Measurements from ENCODE around the gene CDH26.

Gene CDH26

GRCh38 chr20:59935457-59936185 lies 22.6 kb upstream of the CDH26 start:
- 0 out of 2 replicates have a peak, but pooled peaks cover 4% of the 10 kb centered on the region for H3K79me2 ChIP-seq (ENCODE audit: low read length)
- H3K27me3 ChIP-seq (replicated peaks; ENCODE audit: insufficient read depth, low read length): no peaks in the 10 kb centered on the region
- no peaks in the 10 kb centered on the region for H3K9me3 ChIP-seq (replicated peaks; ENCODE audit: insufficient read depth, low read length)
- DNase-seq: no peak
- peaks cover 3% of the 10 kb centered on the region; the same call in 1 of the 2 replicates for H3F3A ChIP-seq (ENCODE audit: insufficient read depth, low read length)
- no peak overlapping the region for H3K4me2 ChIP-seq (ENCODE audit: low read depth, low read length)
- H3K36me3 ChIP-seq (replicated peaks; ENCODE audit: insufficient read depth, low read length): no peaks in the 10 kb centered on the region
- no peak overlapping the region for H3K4me3 ChIP-seq (ENCODE audit: low read length)
- no peak overlapping the region for H3K27ac ChIP-seq (ENCODE audit: low read length)
- H3K4me1 ChIP-seq (ENCODE audit: low read length): no peaks in the 10 kb centered on the region
- H3K9ac ChIP-seq (ENCODE audit: low read length): no peak overlapping the region
- no peak overlapping the region for H2AFZ ChIP-seq (ENCODE audit: low read length)
- H4K20me1 ChIP-seq (ENCODE audit: insufficient read depth, low read length): no peaks in the 10 kb centered on the region
- no peaks in the 10 kb centered on the region for H3K9me2 ChIP-seq (replicated peaks; ENCODE audit: insufficient read depth, low read length)
- TF ChIP-seq EZH2 (optimal IDR thresholded peaks at IDR 0.05; ENCODE audit: low read depth, low read length) (no peak), EZH2phosphoT487 (IDR thresholded peaks at IDR 0.05; ENCODE audit: low read length) (no peak), CTCF (IDR thresholded peaks at IDR 0.05; ENCODE audit: low read length) (no peak)

- Histone ChIP-seq H4K20me1 (ENCODE audit: insufficient read depth, low read length) (no peaks in the 10 kb centered on the region), H2AFZ (ENCODE audit: low read length) (no peak overlapping the region), H3K27ac (ENCODE audit: low read length) (no peak overlapping the region), H3K9me3 (replicated peaks; ENCODE audit: insufficient read depth, low read length) (no peaks in the 10 kb centered on the region), H3K4me2 (ENCODE audit: low read depth, low read length) (no peak overlapping the region), H3K79me2 (ENCODE audit: low read length) (peaks cover 12% of the 10 kb centered on the region; the same call in 1 of the 2 replicates), H3F3A (ENCODE audit: insufficient read depth, low read length) (peaks cover 9% of the 10 kb centered on the region; the same call in 1 of the 2 replicates), H3K27me3 (replicated peaks; ENCODE audit: insufficient read depth, low read length) (no peaks in the 10 kb centered on the region), H3K36me3 (replicated peaks; ENCODE audit: insufficient read depth, low read length) (no peaks in the 10 kb centered on the region), H3K4me1 (ENCODE audit: low read length) (0 out of 2 replicates have a peak, but pooled peaks cover 3% of the 10 kb centered on the region), H3K4me3 (ENCODE audit: low read length) (no peak overlapping the region), H3K9me2 (replicated peaks; ENCODE audit: insufficient read depth, low read length) (no peaks in the 10 kb centered on the region), H3K9ac (ENCODE audit: low read length) (no peak overlapping the region)
- no peak for DNase-seq
- no peak for TF ChIP-seq EZH2phosphoT487 (IDR thresholded peaks at IDR 0.05; ENCODE audit: low read length)
- no peak for TF ChIP-seq CTCF (IDR thresholded peaks at IDR 0.05; ENCODE audit: low read length)
- no peak for TF ChIP-seq EZH2 (optimal IDR thresholded peaks at IDR 0.05; ENCODE audit: low read depth, low read length)
Observed at GRCh38 chr20:59936409-59936808, 21.8 kb upstream of the CDH26 start.

GRCh38 chr20:59937150-59937549 lies 21.1 kb upstream of the CDH26 start:
- Histone ChIP-seq H3K27me3 (replicated peaks; ENCODE audit: insufficient read depth, low read length) (no peaks in the 10 kb centered on the region), H3K4me3 (ENCODE audit: low read length) (no peak overlapping the region), H3K9ac (ENCODE audit: low read length) (no peak overlapping the region), H4K20me1 (ENCODE audit: insufficient read depth, low read length) (no peaks in the 10 kb centered on the region), H3F3A (ENCODE audit: insufficient read depth, low read length) (peaks cover 9% of the 10 kb centered on the region; the same call in 1 of the 2 replicates), H3K4me1 (ENCODE audit: low read length) (0 out of 2 replicates have a peak, but pooled peaks cover 8% of the 10 kb centered on the region), H3K36me3 (replicated peaks; ENCODE audit: insufficient read depth, low read length) (no peaks in the 10 kb centered on the region), H3K9me2 (replicated peaks; ENCODE audit: insufficient read depth, low read length) (no peaks in the 10 kb centered on the region), H2AFZ (ENCODE audit: low read length) (no peak overlapping the region), H3K27ac (ENCODE audit: low read length) (no peak overlapping the region), H3K4me2 (ENCODE audit: low read depth, low read length) (no peak overlapping the region), H3K9me3 (replicated peaks; ENCODE audit: insufficient read depth, low read length) (no peaks in the 10 kb centered on the region), H3K79me2 (ENCODE audit: low read length) (peaks cover 19% of the 10 kb centered on the region; the same call in 1 of the 2 replicates)
- TF ChIP-seq CTCF (IDR thresholded peaks at IDR 0.05; ENCODE audit: low read length): no peak
- no peak for TF ChIP-seq EZH2 (optimal IDR thresholded peaks at IDR 0.05; ENCODE audit: low read depth, low read length)
- TF ChIP-seq EZH2phosphoT487 (IDR thresholded peaks at IDR 0.05; ENCODE audit: low read length): no peak
- DNase-seq: no peak
